MM.1S (cell line): ENCODE results near the gene CYP20A1.
"Not testable (repeated sequence)": the region's sequence is repeated elsewhere in the genome, so short reads cannot be mapped to it uniquely, and the experiment has no call there.

Source experiments
- DNase-seq: peaks from one replicate; pipeline ENCODE4 v3.0.0-alpha.2; 2015
- H2AFZ ChIP-seq: fragments of 300-600 bp; sonication (generic); 2 replicates; pipeline ENCODE4 v1.6.0; 2016; ENCODE audit warnings: antibody characterized with exemption, low read length
- H3F3A ChIP-seq: fragments of 300-600 bp; sonication (generic); 2 replicates; pipeline ENCODE4 v1.6.1; 2016; ENCODE audit warnings: mild to moderate bottlenecking, antibody characterized with exemption, low read length, moderate library complexity, mixed read lengths; ENCODE audit not compliant: insufficient read depth
- H3K27ac ChIP-seq: fragments of 300-600 bp; sonication (generic); 2 replicates; pipeline ENCODE4 v1.5.1; 2016; ENCODE audit warnings: mild to moderate bottlenecking, low read length
- H3K27me3 ChIP-seq: fragments of 300-600 bp; sonication (generic); replicated peaks from 2 replicates; pipeline ENCODE4 v1.6.0; 2016; ENCODE audit warnings: low read length; ENCODE audit not compliant: insufficient read depth
- H3K36me3 ChIP-seq: fragments of 300-600 bp; sonication (generic); replicated peaks from 2 replicates; pipeline ENCODE4 v1.6.1; 2016; ENCODE audit warnings: mild to moderate bottlenecking, low read length, mixed read lengths; ENCODE audit not compliant: insufficient read depth
- H3K4me1 ChIP-seq: fragments of 300-600 bp; sonication (generic); 2 replicates; pipeline ENCODE4 v1.6.1; 2016; ENCODE audit warnings: low read length, mixed read lengths
- H3K4me2 ChIP-seq: fragments of 300-600 bp; sonication (generic); 2 replicates; pipeline ENCODE4 v1.6.0; 2016; ENCODE audit warnings: low read depth, low read length
- H3K4me3 ChIP-seq: fragments of 300-600 bp; sonication (generic); 2 replicates; pipeline ENCODE4 v1.5.1; 2016; ENCODE audit warnings: low read length, mixed read lengths
- H3K79me2 ChIP-seq: fragments of 300-600 bp; sonication (generic); 2 replicates; pipeline ENCODE4 v1.6.1; 2016; ENCODE audit warnings: mixed run types, low read length, mixed read lengths
- H3K9ac ChIP-seq: fragments of 300-600 bp; sonication (generic); 2 replicates; pipeline ENCODE4 v1.6.1; 2016; ENCODE audit warnings: low read length, mixed read lengths
- H3K9me2 ChIP-seq: fragments of 300-600 bp; sonication (generic); replicated peaks from 2 replicates; pipeline ENCODE4 v1.6.1; 2016; ENCODE audit warnings: mild to moderate bottlenecking, low read length, mixed read lengths; ENCODE audit not compliant: insufficient read depth
- H3K9me3 ChIP-seq: fragments of 300-600 bp; sonication (generic); replicated peaks from 2 replicates; pipeline ENCODE4 v1.6.1; 2016; ENCODE audit warnings: mild to moderate bottlenecking, low read length, mixed read lengths; ENCODE audit not compliant: insufficient read depth
- H4K20me1 ChIP-seq: fragments of 300-600 bp; sonication (generic); 2 replicates; pipeline ENCODE4 v1.6.1; 2016; ENCODE audit warnings: mild to moderate bottlenecking, low read length, moderate library complexity, mixed read lengths; ENCODE audit not compliant: insufficient read depth
- EZH2 ChIP-seq: fragments of 300-600 bp; sonication (generic); optimal IDR thresholded peaks from 2 replicates; pipeline ENCODE3; 2017; ENCODE audit warnings: low read depth, mild to moderate bottlenecking, antibody characterized with exemption, low read length, mixed read lengths
- EZH2phosphoT487 ChIP-seq: fragments of 300-600 bp; sonication (generic); IDR thresholded peaks from 2 replicates; pipeline ENCODE4 v1.6.1; 2018; ENCODE audit warnings: antibody characterized with exemption, low read length
- TF ChIP-seq, protein P1 (sequence below): fragments of 300-600 bp; sonication (generic); IDR thresholded peaks from 2 replicates; pipeline ENCODE4 v1.5.1; 2016; ENCODE audit warnings: antibody characterized with exemption, low read length, mixed read lengths

CYP20A1 gene

DNA sequence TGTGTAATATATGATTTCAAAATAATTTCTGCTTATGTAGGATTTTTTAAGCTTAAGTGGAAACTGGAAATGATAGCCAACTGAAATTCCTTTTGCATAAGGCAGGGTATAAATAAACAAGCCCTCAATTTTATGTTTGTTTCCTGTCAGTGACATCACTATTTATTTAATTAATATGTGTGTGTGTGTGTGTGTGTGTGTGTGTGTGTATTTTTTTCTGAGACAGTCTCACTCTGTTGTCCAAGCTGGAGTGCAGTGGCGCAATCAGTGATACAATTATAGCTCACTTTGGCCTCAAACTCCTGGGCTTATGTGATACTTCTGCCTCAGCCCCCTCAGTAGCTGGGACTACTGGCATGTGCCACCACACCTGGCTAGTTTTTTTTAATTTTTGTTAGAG, 29.3 kb upstream of the CYP20A1 start:
- H3F3A ChIP-seq, result no peaks in the 10 kb centered on the region
- no peak overlapping the region for H2AFZ ChIP-seq
- no peak for DNase-seq
- H3K27ac ChIP-seq, result no peak overlapping the region
- no peak overlapping the region for H3K9ac ChIP-seq
- H3K4me1 ChIP-seq, result no peaks in the 10 kb centered on the region
- no peaks in the 10 kb centered on the region for H3K27me3 ChIP-seq
- H3K36me3 ChIP-seq, result no peaks in the 10 kb centered on the region
- no peaks in the 10 kb centered on the region for H3K9me3 ChIP-seq
- no peaks in the 10 kb centered on the region for H3K79me2 ChIP-seq
- TF ChIP-seq EZH2phosphoT487 (no peak), EZH2 (no peak)
- TF ChIP-seq, protein P1, sequence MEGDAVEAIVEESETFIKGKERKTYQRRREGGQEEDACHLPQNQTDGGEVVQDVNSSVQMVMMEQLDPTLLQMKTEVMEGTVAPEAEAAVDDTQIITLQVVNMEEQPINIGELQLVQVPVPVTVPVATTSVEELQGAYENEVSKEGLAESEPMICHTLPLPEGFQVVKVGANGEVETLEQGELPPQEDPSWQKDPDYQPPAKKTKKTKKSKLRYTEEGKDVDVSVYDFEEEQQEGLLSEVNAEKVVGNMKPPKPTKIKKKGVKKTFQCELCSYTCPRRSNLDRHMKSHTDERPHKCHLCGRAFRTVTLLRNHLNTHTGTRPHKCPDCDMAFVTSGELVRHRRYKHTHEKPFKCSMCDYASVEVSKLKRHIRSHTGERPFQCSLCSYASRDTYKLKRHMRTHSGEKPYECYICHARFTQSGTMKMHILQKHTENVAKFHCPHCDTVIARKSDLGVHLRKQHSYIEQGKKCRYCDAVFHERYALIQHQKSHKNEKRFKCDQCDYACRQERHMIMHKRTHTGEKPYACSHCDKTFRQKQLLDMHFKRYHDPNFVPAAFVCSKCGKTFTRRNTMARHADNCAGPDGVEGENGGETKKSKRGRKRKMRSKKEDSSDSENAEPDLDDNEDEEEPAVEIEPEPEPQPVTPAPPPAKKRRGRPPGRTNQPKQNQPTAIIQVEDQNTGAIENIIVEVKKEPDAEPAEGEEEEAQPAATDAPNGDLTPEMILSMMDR, result no peak
- H3K4me3 ChIP-seq, result no peak overlapping the region
- no peaks in the 10 kb centered on the region for H3K9me2 ChIP-seq
- H4K20me1 ChIP-seq, result no peaks in the 10 kb centered on the region
- no peak overlapping the region for H3K4me2 ChIP-seq

DNA sequence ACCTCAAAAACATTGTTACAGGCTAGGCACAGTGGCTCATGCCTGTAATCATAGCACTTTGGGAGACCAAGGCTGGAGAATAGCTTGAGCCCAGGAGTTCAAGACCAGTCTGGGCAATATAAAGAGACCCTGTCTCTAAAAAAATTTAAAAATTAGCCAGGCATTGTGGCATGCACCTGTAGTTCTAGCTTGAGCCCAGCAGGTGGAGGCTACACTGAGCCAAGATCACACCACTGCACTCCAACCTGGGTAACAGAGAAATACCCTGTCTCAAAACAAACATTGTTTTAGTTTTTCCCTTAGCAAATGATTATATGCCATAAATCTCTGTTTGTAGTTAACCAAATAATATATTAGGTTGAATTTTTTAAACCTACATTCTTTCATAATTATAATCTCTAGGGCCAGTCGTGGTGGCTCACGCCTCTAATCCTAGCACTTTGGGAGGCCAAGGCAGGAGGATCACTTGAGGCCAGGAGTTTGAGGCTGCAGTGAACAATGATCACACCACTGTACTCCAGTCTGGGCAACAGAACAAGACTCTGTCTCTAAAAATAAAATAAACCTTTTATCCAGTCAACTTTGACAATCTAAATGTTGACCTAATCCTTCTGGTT, 13.3 kb upstream of the CYP20A1 start:
- peak; percentile 29 for DNase-seq
- no peak overlapping the region for H3K9ac ChIP-seq

DNA sequence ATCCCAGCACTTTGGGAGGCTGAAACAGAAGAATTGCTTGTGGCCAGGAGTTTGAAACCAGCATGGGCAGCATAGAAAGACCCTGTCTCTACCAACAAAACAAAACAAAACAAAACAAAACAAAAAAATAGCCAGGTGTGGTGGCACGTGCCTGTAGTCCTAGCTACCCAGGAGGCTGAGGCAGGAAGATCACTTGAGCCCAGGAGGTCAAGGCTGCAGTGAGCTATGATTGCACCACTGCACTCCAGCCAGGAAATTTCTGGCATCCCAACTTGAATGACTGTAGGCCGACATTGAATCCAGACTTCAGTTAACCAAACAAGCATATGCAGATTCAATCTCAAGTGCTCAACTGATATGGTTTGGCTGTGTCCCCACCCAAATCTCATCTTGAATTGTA, 9.1 kb upstream of the CYP20A1 start:
- not testable (repeated sequence) for H3F3A ChIP-seq, H3K4me1 ChIP-seq, H3K9me2 ChIP-seq, H4K20me1 ChIP-seq, H3K27me3 ChIP-seq, H3K36me3 ChIP-seq, H3K4me2 ChIP-seq, H3K9me3 ChIP-seq, H3K9ac ChIP-seq, DNase-seq, H3K79me2 ChIP-seq, H3K27ac ChIP-seq, H3K4me3 ChIP-seq, H2AFZ ChIP-seq

More for the DNA sequence above, 13.3 kb upstream of the CYP20A1 start:
- Histone ChIP-seq H3K27ac (no peak overlapping the region), H3K4me3 (no peak overlapping the region), H3K9me3 (no peaks in the 10 kb centered on the region), H3K4me2 (no peak overlapping the region), H3K9me2 (no peaks in the 10 kb centered on the region), H3K4me1 (no peaks in the 10 kb centered on the region), H2AFZ (no peak overlapping the region), H4K20me1 (no peaks in the 10 kb centered on the region), H3K27me3 (no peaks in the 10 kb centered on the region), H3K36me3 (no peaks in the 10 kb centered on the region), H3K79me2 (no peaks in the 10 kb centered on the region), H3F3A (no peaks in the 10 kb centered on the region)
- TF ChIP-seq, protein P1, result peak; percentile 74
- TF ChIP-seq EZH2 (no peak), EZH2phosphoT487 (no peak)
